ENCODE data around the gene DNAJB4. TPM values are rescaled to one million over a fixed set of nuclear protein-coding genes. Genes with fewer than 3 reads are reported as not detected.

Gene DNAJB4
- total and polyA plus RNA-seq, 2 donors (not counting 1 experiment from before 2014, with no cell fraction given), result 3.6 to 17.0 TPM

GRCh38 chr1:78038491-78038939 lies 33.8 kb downstream of the DNAJB4 start:
- no peak overlapping the region for H3K27ac Mint-ChIP-seq
- Histone ChIP-seq H3K79me2 (ENCODE audit: control insufficient read depth, insufficient read depth, low read length) (no peaks in the 10 kb centered on the region), H3K27me3 (replicated peaks in 1 of 4; ENCODE audit: control extremely low read depth in 1 of 4, control insufficient read depth in 3 of 4, insufficient read depth in 4 of 4, low read length in 3 of 4) (peaks cover 0 to 7% (median 1%) of the 10 kb centered on the region in 4 experiments), H3K36me3 (replicated peaks in 1 of 2; ENCODE audit: control extremely low read depth in 1 of 2, control insufficient read depth in 1 of 2, extremely low read depth in 1 of 2, insufficient read depth in 2 of 2, low read length in 1 of 2) (no peaks in the 10 kb centered on the region), H3K27ac (ENCODE audit: low read length in 2 of 2) (no peak overlapping the region), H4K20me1 (ENCODE audit: control insufficient read depth, insufficient read depth, low read length, poor library complexity, severe bottlenecking) (no peaks in the 10 kb centered on the region), H3K4me3 (ENCODE audit: control extremely low read depth in 1 of 5, extremely low read depth in 1 of 5, insufficient read depth in 1 of 5, low read depth in 2 of 5, low read length in 4 of 5) (no peak overlapping the region), H3K9ac (ENCODE audit: low read length) (no peak overlapping the region), H3K9me3 (ENCODE audit: control extremely low read depth in 1 of 3, control insufficient read depth in 2 of 3, insufficient read depth in 1 of 3, low read length in 2 of 3) (no peaks in the 10 kb centered on the region), H2AFZ (ENCODE audit: insufficient read depth, low read depth, low read length, poor library complexity, severe bottlenecking) (no peak overlapping the region), H3K4me2 (replicated peaks; ENCODE audit: low read depth, low read length, poor library complexity, severe bottlenecking) (no peak overlapping the region), H3K4me1 (ENCODE audit: control insufficient read depth in 2 of 2, insufficient read depth in 2 of 2, low read length in 2 of 2) (no peaks in the 10 kb centered on the region)
- intact Hi-C loops (cut with micrococcal nuclease), result no loop called here
- H3K27me3 Mint-ChIP-seq, result peaks cover 28% of the 10 kb centered on the region
- no peaks in the 10 kb centered on the region for H3K9me3 Mint-ChIP-seq (ENCODE audit: insufficient read depth)
- no peak for ATAC-seq (ENCODE audit: low read depth)
- peaks cover 5% of the 10 kb centered on the region for H3K4me1 Mint-ChIP-seq
- ChIA-PET CTCF (no interaction called here), POLR2A (no interaction called here)
- DNase-seq, result no peak
- H3K4me3 Mint-ChIP-seq, result no peak overlapping the region
- no peak for TF ChIP-seq EZH2 (IDR thresholded peaks at IDR 0.05; ENCODE audit: borderline replicate concordance, insufficient read depth, low read depth, low read length, poor library complexity, severe bottlenecking)
- TF ChIP-seq, protein P1, sequence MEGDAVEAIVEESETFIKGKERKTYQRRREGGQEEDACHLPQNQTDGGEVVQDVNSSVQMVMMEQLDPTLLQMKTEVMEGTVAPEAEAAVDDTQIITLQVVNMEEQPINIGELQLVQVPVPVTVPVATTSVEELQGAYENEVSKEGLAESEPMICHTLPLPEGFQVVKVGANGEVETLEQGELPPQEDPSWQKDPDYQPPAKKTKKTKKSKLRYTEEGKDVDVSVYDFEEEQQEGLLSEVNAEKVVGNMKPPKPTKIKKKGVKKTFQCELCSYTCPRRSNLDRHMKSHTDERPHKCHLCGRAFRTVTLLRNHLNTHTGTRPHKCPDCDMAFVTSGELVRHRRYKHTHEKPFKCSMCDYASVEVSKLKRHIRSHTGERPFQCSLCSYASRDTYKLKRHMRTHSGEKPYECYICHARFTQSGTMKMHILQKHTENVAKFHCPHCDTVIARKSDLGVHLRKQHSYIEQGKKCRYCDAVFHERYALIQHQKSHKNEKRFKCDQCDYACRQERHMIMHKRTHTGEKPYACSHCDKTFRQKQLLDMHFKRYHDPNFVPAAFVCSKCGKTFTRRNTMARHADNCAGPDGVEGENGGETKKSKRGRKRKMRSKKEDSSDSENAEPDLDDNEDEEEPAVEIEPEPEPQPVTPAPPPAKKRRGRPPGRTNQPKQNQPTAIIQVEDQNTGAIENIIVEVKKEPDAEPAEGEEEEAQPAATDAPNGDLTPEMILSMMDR (IDR thresholded peaks at IDR 0.05), result no peak

- intact Hi-C loops (cut with micrococcal nuclease), result no loop called here
- no peaks in the 10 kb centered on the region for H3K9me3 Mint-ChIP-seq (ENCODE audit: insufficient read depth)
- Histone ChIP-seq H2AFZ (ENCODE audit: insufficient read depth, low read depth, low read length, poor library complexity, severe bottlenecking) (peak overlapping the region; percentile 60), H3K79me2 (ENCODE audit: control insufficient read depth, insufficient read depth, low read length) (no peaks in the 10 kb centered on the region), H3K4me2 (replicated peaks; ENCODE audit: low read depth, low read length, poor library complexity, severe bottlenecking) (peak overlapping the region; percentile 13), H3K9ac (ENCODE audit: low read length) (no peak overlapping the region), H3K4me1 (ENCODE audit: control insufficient read depth in 2 of 2, insufficient read depth in 2 of 2, low read length in 2 of 2) (peaks cover 9 to 10% of the 10 kb centered on the region in 2 donors), H3K36me3 (replicated peaks in 1 of 2; ENCODE audit: control extremely low read depth in 1 of 2, control insufficient read depth in 1 of 2, extremely low read depth in 1 of 2, insufficient read depth in 2 of 2, low read length in 1 of 2) (no peaks in the 10 kb centered on the region), H3K9me3 (ENCODE audit: control extremely low read depth in 1 of 3, control insufficient read depth in 2 of 3, insufficient read depth in 1 of 3, low read length in 2 of 3) (no peaks in the 10 kb centered on the region), H3K27me3 (replicated peaks in 1 of 4; ENCODE audit: control extremely low read depth in 1 of 4, control insufficient read depth in 3 of 4, insufficient read depth in 4 of 4, low read length in 3 of 4) (peaks cover 0 to 16% (median 10%) of the 10 kb centered on the region in 4 experiments), H3K27ac (ENCODE audit: low read length in 2 of 2) (no peak overlapping the region), H4K20me1 (ENCODE audit: control insufficient read depth, insufficient read depth, low read length, poor library complexity, severe bottlenecking) (no peaks in the 10 kb centered on the region), H3K4me3 (ENCODE audit: control extremely low read depth in 1 of 5, extremely low read depth in 1 of 5, insufficient read depth in 1 of 5, low read depth in 2 of 5, low read length in 4 of 5) (peak overlapping the region in 1 of 5 experiments; percentile 17)
- peaks cover 15% of the 10 kb centered on the region for H3K4me1 Mint-ChIP-seq
- no CpG with 5 or more reads among the region's 3 CpGs for WGBS (ENCODE audit: insufficient coverage)
- H3K27me3 Mint-ChIP-seq, result peaks cover 23% of the 10 kb centered on the region
- ATAC-seq (ENCODE audit: low read depth) (no peak), DNase-seq (no peak)
- no peak overlapping the region for H3K4me3 Mint-ChIP-seq
- no peak overlapping the region for H3K27ac Mint-ChIP-seq
- TF ChIP-seq, protein P1 (IDR thresholded peaks at IDR 0.05), result no peak
- TF ChIP-seq EZH2 (IDR thresholded peaks at IDR 0.05; ENCODE audit: borderline replicate concordance, insufficient read depth, low read depth, low read length, poor library complexity, severe bottlenecking), result no peak
- CTCF ChIA-PET, result no interaction called here
- POLR2A ChIA-PET, result no interaction called here
These were observed 35.8 kb downstream of the DNAJB4 start for GRCh38 chr1:78040484-78041089.

Data from B cell (primary cell).